GM12878 (cell line): ENCODE data around the gene OGA. TPM values are rescaled to one million over a fixed set of nuclear protein-coding genes. Genes with fewer than 3 reads are reported as not detected.

ENCODE experiments used
- ATAC-seq: fragments of 200-7000 bp; cut with Tn5 transposase; 3 replicates; pipeline ENCODE4 v1.9.1; 2020; ENCODE audit warnings: mild to moderate bottlenecking, moderate library complexity
- BruUV-seq: library from RNA; stranded (reverse); fragments of 400-500 nt; replicated peaks from 2 replicates; lab custom pipeline; 2021; lab: Mats Ljungman, UMichigan
- CTCF ChIA-PET: fragments of 300-600 bp; sonication (Branson Sonifier 250); formaldehyde crosslinking; extraction: SDS; loops from one replicate; lab custom pipeline; 2021; ENCODE audit warnings: inconsistent platforms; lab: Yijun Ruan, JAX
- POLR2A ChIA-PET: fragments of 350-600 bp; formaldehyde crosslinking; extraction: SDS; loops from one replicate; lab custom pipeline; 2021; ENCODE audit warnings: inconsistent platforms; lab: Charles Lee
- RAD21 ChIA-PET: fragments of 300-600 bp; sonication (Branson Sonifier 250); formaldehyde crosslinking; loops from one replicate; lab custom pipeline; 2023; ENCODE audit warnings: antibody characterized with exemption; ENCODE audit not compliant: unreplicated experiment; lab: Charles Lee
- SMC1A ChIA-PET: fragments of 300-600 bp; sonication (Branson Sonifier 250); formaldehyde crosslinking; loops from one replicate; lab custom pipeline; 2023; ENCODE audit not compliant: unreplicated experiment, uncharacterized antibody; lab: Charles Lee
- DNase-seq: peaks from one replicate; pipeline ENCODE4 v3.0.0-alpha.2; 2011; ENCODE audit warnings: low read depth, low spot score
- FAIRE-seq: peaks from 3 replicates; lab custom pipeline; 2011; peaks lifted over from hg19 to GRCh38; lab: Jason Lieb, UNC
- H2AFZ ChIP-seq: 2 replicates; pipeline ENCODE4 v1.6.0; 2011; ENCODE audit warnings: low read depth, low read length, control low read depth; ENCODE audit not compliant: control insufficient read depth
- H3K27ac ChIP-seq: 2 replicates; pipeline ENCODE4 v1.5.1; 2011; ENCODE audit warnings: control low read depth; ENCODE audit not compliant: control insufficient read depth, insufficient read depth
- H3K27me3 ChIP-seq, 2 experiments: replicated peaks in 1 of 2; 2 replicates each; pipeline versions ENCODE4 v1.6.0 to v1.6.1; 2011; ENCODE audit warnings: low read length in 1 of 2; ENCODE audit not compliant: control insufficient read depth in 2 of 2, insufficient read depth in 2 of 2
- H3K36me3 ChIP-seq, 2 experiments: 2 replicates each; pipeline ENCODE4 v1.5.1; 2011; ENCODE audit warnings: low read length in 1 of 2; ENCODE audit not compliant: control insufficient read depth in 2 of 2, insufficient read depth in 2 of 2
- H3K4me1 ChIP-seq: 2 replicates; pipeline ENCODE4 v1.6.1; 2011; ENCODE audit warnings: mild to moderate bottlenecking, low read length, moderate library complexity, mixed read lengths; ENCODE audit not compliant: control insufficient read depth, insufficient read depth
- H3K4me2 ChIP-seq: 2 replicates; pipeline ENCODE4 v1.6.0; 2011; ENCODE audit warnings: control low read depth; ENCODE audit not compliant: control insufficient read depth, insufficient read depth
- H3K4me3 ChIP-seq: fragments of 200-600 bp; sonication (generic); 2 replicates; pipeline ENCODE4 v1.5.1; 2016
- H3K79me2 ChIP-seq: 2 replicates; pipeline ENCODE4 v1.6.0; 2011; ENCODE audit warnings: low read length; ENCODE audit not compliant: control insufficient read depth, insufficient read depth
- H3K9ac ChIP-seq: 2 replicates; pipeline ENCODE4 v1.8.0; 2011; ENCODE audit warnings: low read length, control low read depth, mixed read lengths; ENCODE audit not compliant: control insufficient read depth, insufficient read depth
- H3K9me3 ChIP-seq: replicated peaks from 3 replicates; pipeline ENCODE4 v1.5.1; 2011; ENCODE audit warnings: mild to moderate bottlenecking, low read length; ENCODE audit not compliant: control insufficient read depth, insufficient read depth
- H4K20me1 ChIP-seq: 2 replicates; pipeline ENCODE4 v1.6.0; 2011; ENCODE audit not compliant: control insufficient read depth, insufficient read depth
- BHLHE40 ChIP-seq, 2 experiments: fragments of 450-650 bp in 1 of 2; IDR thresholded peaks; 2 replicates each; pipeline ENCODE4 v1.6.1; 2011 to 2017; ENCODE audit warnings: low read depth in 2 of 2, borderline replicate concordance in 1 of 2, improper control_type of control experiment in 1 of 2, low read length in 1 of 2, mild to moderate bottlenecking in 1 of 2
- CREM ChIP-seq: IDR thresholded peaks from 2 replicates; pipeline ENCODE4 v1.6.1; 2014; ENCODE audit warnings: antibody characterized with exemption, low read depth
- SUZ12 ChIP-seq: fragments of 200-600 bp; sonication (generic); IDR thresholded peaks from one replicate; pipeline ENCODE4 v1.6.1; 2018; ENCODE audit warnings: antibody characterized with exemption, mild to moderate bottlenecking; ENCODE audit not compliant: unreplicated experiment
- TCF3 ChIP-seq: IDR thresholded peaks from 2 replicates; pipeline ENCODE4 v1.6.1; 2012; ENCODE audit warnings: low read depth, mild to moderate bottlenecking, low read length, borderline replicate concordance; ENCODE audit not compliant: insufficient read depth
- TCF7 ChIP-seq: IDR thresholded peaks from 2 replicates; pipeline ENCODE4 v1.6.1; 2014; ENCODE audit warnings: antibody characterized with exemption, borderline replicate concordance
- WGBS: methylation state at CpG from one replicate; pipeline ENCODE4 v1.1.6; 2016; ENCODE audit warnings: low lambda C conversion rate; ENCODE audit not compliant: insufficient replicate concordance, insufficient coverage; ENCODE audit errors: missing lambda C conversion rate; 5-methylcytosine and 5-hydroxymethylcytosine counted together
- in situ Hi-C: fragments of 300-500 bp; cut with MboI; formaldehyde crosslinking; loops from 9 replicates; pipeline ENCODE4 v1.14.3; 2018; ENCODE audit warnings: mixed read lengths
- intact Hi-C: fragments of 100-400 bp; cut with micrococcal nuclease; formaldehyde crosslinking; loops from one replicate; pipeline ENCODE4 v1.14.2; 2022; ENCODE audit not compliant: unreplicated experiment
- polyA plus RNA-seq, 11 experiments: library from polyadenylated mRNA; depleted of rRNA in 4 of 11; unstranded in 6 of 11; stranded (reverse) in 5 of 11; fragments of >200 nt; fragmentation: Nextera tagmentation in 4 of 11; fragmentation: Illumina TruSeq in 1 of 11; extraction: Ambion mirVana in 4 of 11; extraction: Trizol in 1 of 11; gene quantifications; 1 replicate in 1 of 11; 2 replicates in 10 of 11; pipeline versions ENCODE4 v1.2.1 to v1.2.3, GENCODE V29; 2011 to 2016; ENCODE audit warnings: inconsistent platforms in 2 of 11, missing spikeins in 2 of 11, low read depth in 1 of 11
- total RNA-seq, 4 experiments: library from RNA; depleted of rRNA in 3 of 4; stranded (reverse); fragments of >200 nt in 3 of 4; fragmentation: Illumina TruSeq in 1 of 4; extraction: Trizol in 1 of 4; gene quantifications; 2 replicates each; pipeline versions ENCODE4 v1.2.1 to v1.2.3, GENCODE V29; 2013 to 2021

Gene OGA
- total and polyA plus RNA-seq, 10 of the 15 experiments (the other 5 are each of a cell fraction or from before 2014, with no cell fraction given): 23.0 to 145 (median 85.2) TPM

DNA sequence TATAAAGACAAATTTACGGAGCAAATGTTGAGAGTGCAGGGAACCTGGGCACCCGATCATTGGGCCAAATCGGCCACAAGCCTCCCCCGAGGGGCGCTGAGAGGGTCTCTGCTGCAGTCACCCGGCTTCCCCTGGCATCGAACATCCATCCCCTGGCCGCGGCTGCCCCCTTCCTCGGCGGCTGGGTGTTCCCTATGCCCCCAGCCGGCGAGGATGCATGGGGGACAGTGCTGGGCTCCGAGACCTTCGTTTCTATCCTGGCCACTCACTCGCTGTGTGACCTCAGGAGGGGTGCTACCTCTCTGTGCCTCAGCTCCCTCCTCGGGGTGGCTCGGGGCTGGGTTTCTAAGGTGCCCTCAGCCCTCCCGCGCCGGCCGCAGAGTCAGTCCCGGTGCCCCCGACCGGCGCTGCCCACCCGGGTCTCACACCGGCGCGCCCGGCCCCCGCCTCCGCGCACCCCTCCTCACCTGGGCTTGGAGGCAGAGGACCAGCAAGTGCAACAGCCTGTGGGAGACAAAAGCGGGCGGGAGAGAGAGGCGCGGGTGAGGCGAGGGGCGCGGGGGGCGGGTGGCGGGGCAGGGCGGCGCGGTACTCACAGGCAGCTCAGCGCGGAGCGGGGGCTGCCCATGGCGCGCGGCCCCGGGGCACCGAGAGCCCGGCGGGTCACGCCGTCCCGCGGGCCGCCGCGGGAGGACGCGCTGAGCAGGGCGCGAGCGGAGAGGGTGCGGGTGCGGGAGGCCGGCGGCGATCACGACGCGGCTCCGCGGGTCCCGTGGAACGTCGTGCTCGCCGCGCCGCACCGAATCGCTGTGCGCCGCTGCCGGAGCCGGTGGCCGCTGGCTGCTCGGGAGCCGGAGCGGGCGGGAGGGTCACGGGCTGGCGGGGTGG is 42.7 kb downstream of the OGA start, which contains the start of gene FGF8:
Gene FGF8 (minus strand): TSS at position 842 of the 888 bp plus-strand sequence. CDS start 214 bp downstream, at position 628.
- H3K27me3 ChIP-seq: peaks cover 13 to 20% of the 10 kb centered on the region in 2 experiments; a peak in 3 of 4 replicates
- ChIA-PET CTCF (interaction anchor here (0.6 to 1.5 kb wide), 3 partner anchors 170 to 716 kb away, joined by 3 to 6 read pairs (median 3); no protein-coding TSS in a partner anchor), SMC1A (interaction anchor here (1.2 kb wide), 1 partner anchor 173 kb away, joined by 7 read pairs; no protein-coding TSS in a partner anchor)

DNA sequence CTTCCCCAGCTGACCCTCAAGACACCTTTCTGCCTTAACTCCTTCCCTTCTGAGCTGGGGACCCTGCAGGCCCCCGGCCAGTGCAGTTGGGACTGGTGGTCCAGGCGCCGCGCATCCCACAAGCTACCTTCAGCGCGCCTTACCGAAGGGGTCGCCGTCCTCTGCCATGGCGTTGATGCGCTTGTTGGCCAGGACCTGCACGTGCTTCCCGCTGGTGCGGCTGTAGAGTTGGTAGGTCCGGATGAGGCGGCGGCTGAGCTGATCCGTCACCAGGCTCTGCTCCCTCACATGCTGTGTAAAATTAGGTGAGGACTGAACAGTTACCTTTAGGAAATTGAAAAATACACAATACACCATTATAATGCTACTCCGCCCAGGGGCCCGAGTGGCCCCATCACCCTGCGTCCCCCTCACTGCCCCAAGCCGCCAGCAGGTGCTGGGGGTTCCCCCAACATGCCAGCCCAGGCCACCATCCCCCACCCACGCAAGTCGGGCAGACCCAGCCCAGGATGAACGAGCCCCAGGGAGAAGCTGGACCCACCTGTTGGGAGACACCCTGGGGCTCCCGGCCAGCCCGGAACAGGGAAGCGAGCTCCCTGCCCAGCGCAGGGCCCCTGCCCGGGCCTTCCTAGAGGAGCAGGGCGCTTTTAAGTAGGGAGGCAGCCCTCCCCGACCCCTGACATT is 43.5 kb downstream of the OGA start:
- in situ Hi-C loops: no loop called here

More for the DNA sequence above, 42.7 kb downstream of the OGA start, which contains the start of gene FGF8:
- no peak within 1 kb of the TSS for H3K9ac ChIP-seq
- BruUV-seq: no TSS peak
- H4K20me1 ChIP-seq: no peaks in the 10 kb centered on the region
- H3K4me2 ChIP-seq: peak within 1 kb of the TSS; percentile 59
- 4% methylated on average over 33 of the region's 98 CpGs for WGBS
- H3K4me3 ChIP-seq: no peak within 1 kb of the TSS
- no peak within 1 kb of the TSS for H3K27ac ChIP-seq
- POLR2A ChIA-PET: no interaction called here
- no peak within 1 kb of the TSS for H2AFZ ChIP-seq
- intact Hi-C loops: no loop called here
- FAIRE-seq (no peak), DNase-seq (no peak), ATAC-seq (no peak)
- no peaks in the 10 kb centered on the region for H3K9me3 ChIP-seq
- peaks cover 28% of the 10 kb centered on the region for H3K4me1 ChIP-seq
- no peaks in the 10 kb centered on the region for H3K36me3 ChIP-seq
- no peaks in the 10 kb centered on the region; the same call in 1 of the 2 replicates for H3K79me2 ChIP-seq
- in situ Hi-C loops: no loop called here
- RAD21 ChIA-PET: interaction anchor here (1.8 kb wide), 1 partner anchor 173 kb away, joined by 4 read pairs; no protein-coding TSS in a partner anchor
- TF ChIP-seq SUZ12 (peak; percentile 80), CREM (no peak)

More for the DNA sequence above, 43.5 kb downstream of the OGA start:
- FAIRE-seq: no peak
- POLR2A ChIA-PET: no interaction called here
- RAD21 ChIA-PET: interaction anchor here (1.8 kb wide), 1 partner anchor 172 kb away, joined by 4 read pairs; no protein-coding TSS in a partner anchor
- ATAC-seq: peak; percentile 5; the same call in 1 of the 3 replicates
- CTCF ChIA-PET: interaction anchor here (0.6 to 2.0 kb wide), 5 partner anchors 169 to 715 kb away, joined by 3 to 6 read pairs (median 5); no protein-coding TSS in a partner anchor
- Histone ChIP-seq H3K79me2 (no peaks in the 10 kb centered on the region), H4K20me1 (no peaks in the 10 kb centered on the region), H3K9me3 (no peaks in the 10 kb centered on the region), H3K27ac (no peak overlapping the region), H3K9ac (no peak overlapping the region), H3K4me3 (no peak overlapping the region), H3K36me3 (no peaks in the 10 kb centered on the region), H3K27me3 (peaks cover 13 to 20% of the 10 kb centered on the region in 2 experiments; a peak in 3 of 4 replicates), H3K4me1 (peaks cover 21% of the 10 kb centered on the region), H3K4me2 (peak overlapping the region; percentile 30; the same call in 1 of the 2 replicates), H2AFZ (no peak overlapping the region)
- no TSS peak for BruUV-seq
- DNase-seq: no peak
- 22% methylated on average over 29 of the region's 32 CpGs for WGBS
- intact Hi-C loops: no loop called here
- 0 out of 2 replicates have a peak, but pooled peaks have one; percentile 14 for TF ChIP-seq TCF3
- peak in 1 of 2 experiments; percentile 74; a peak in 2 of 4 replicates for TF ChIP-seq BHLHE40 (IDR thresholded peaks at IDR 0.05; ENCODE audit: borderline replicate concordance in 1 of 2, low read depth in 2 of 2, low read length in 1 of 2)
- TF ChIP-seq TCF7: no peak
- SMC1A ChIA-PET: interaction anchor here (1.2 kb wide), 1 partner anchor 172 kb away, joined by 7 read pairs; no protein-coding TSS in a partner anchor
